Gastroesophageal sphincter (tissue), 3 donors: ENCODE results near the gene CEP72.

ENCODE experiments used
- EP300 ChIP-seq: sonication (generic); formaldehyde crosslinking; IDR thresholded peaks from one replicate; pipeline ENCODE4 v1.6.1; 2017; ENCODE audit warnings: antibody characterized with exemption, mild to moderate bottlenecking
- POLR2A ChIP-seq, 2 donors: fragments of 450-650 bp; IDR thresholded peaks; one replicate each; pipeline ENCODE4 v1.6.1; 2017; ENCODE audit warnings: antibody characterized with exemption in 2 of 2, mild to moderate bottlenecking in 2 of 2, moderate library complexity in 1 of 2
- POLR2AphosphoS5 ChIP-seq: sonication (generic); formaldehyde crosslinking; IDR thresholded peaks from one replicate; pipeline ENCODE4 v1.6.1; 2017; ENCODE audit warnings: antibody characterized with exemption
- TF ChIP-seq, protein P1 (sequence below), 4 experiments: fragments of 200-600 bp in 2 of 4; fragments of 450-650 bp in 2 of 4; sonication (generic) in 1 of 4; IDR thresholded peaks; one replicate each; pipeline ENCODE4 v1.5.1; 2017 to 2019; ENCODE audit warnings: antibody characterized with exemption in 4 of 4, mild to moderate bottlenecking in 2 of 4, moderate library complexity in 2 of 4

DNA sequence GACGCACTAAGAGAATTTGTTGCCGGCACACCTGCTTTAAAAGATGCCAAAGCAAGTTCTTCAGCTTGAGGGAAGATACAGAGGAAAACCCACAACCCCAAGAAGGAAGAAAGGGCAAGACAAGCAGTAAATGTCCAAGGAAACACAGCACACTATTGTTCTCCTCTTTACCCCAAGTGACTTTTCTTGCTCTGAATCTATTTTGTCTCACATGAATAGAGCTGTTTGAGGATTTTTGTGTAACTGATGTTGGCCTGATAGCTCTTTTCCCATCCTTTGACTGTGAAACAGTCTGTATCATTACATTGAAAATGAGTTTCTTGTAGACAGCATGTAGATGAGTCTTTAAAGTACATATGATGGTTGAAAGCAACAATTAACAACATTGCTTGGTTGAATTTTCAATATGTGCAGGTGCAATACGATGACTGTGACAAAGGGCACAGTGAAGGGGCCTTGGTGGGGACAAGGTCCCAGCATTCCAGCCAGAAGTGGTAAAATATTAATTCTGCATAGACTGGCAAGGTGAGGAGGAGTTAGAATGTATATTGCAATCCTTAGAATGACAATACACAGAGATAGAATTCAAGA, 16.8 kb upstream of the CEP72 start:
- TF ChIP-seq, protein P1, sequence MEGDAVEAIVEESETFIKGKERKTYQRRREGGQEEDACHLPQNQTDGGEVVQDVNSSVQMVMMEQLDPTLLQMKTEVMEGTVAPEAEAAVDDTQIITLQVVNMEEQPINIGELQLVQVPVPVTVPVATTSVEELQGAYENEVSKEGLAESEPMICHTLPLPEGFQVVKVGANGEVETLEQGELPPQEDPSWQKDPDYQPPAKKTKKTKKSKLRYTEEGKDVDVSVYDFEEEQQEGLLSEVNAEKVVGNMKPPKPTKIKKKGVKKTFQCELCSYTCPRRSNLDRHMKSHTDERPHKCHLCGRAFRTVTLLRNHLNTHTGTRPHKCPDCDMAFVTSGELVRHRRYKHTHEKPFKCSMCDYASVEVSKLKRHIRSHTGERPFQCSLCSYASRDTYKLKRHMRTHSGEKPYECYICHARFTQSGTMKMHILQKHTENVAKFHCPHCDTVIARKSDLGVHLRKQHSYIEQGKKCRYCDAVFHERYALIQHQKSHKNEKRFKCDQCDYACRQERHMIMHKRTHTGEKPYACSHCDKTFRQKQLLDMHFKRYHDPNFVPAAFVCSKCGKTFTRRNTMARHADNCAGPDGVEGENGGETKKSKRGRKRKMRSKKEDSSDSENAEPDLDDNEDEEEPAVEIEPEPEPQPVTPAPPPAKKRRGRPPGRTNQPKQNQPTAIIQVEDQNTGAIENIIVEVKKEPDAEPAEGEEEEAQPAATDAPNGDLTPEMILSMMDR (IDR thresholded peaks at IDR 0.05): no peak
- TF ChIP-seq POLR2A (IDR thresholded peaks at IDR 0.05): no peak
- no peak for TF ChIP-seq POLR2AphosphoS5
- no peak for TF ChIP-seq EP300
